WTC11 (cell line): Measurements from ENCODE around the gene HEATR5A. TPM values are rescaled to one million over a fixed set of nuclear protein-coding genes. Genes with fewer than 3 reads are reported as not detected.

Experiments
- ATAC-seq: fragments of 200-7000 bp; cut with Tn5 transposase; 2 replicates; pipeline ENCODE4 v1.10.0; 2021; ENCODE audit warnings: mild to moderate bottlenecking, moderate library complexity
- CTCF ChIA-PET: fragments of 300-600 bp; sonication (Branson Sonifier 250); formaldehyde crosslinking; loops from one replicate; lab custom pipeline; 2021; ENCODE audit warnings: antibody characterized with exemption; lab: Charles Lee
- POLR2A ChIA-PET: fragments of 350-600 bp; sonication (Branson Sonifier 250); formaldehyde crosslinking; loops from one replicate; lab custom pipeline; 2021; ENCODE audit warnings: antibody characterized with exemption; lab: Charles Lee
- DNase-seq: peaks from one replicate; pipeline ENCODE4 v3.0.0; 2021; ENCODE audit warnings: low spot score
- H3K27ac Mint-ChIP-seq: 2 replicates; pipeline ENCODE4 v1.8.0; 2021; ENCODE audit warnings: mixed read lengths
- H3K27me3 Mint-ChIP-seq: 2 replicates; pipeline ENCODE4 v1.8.0; 2021; ENCODE audit warnings: low read depth, mild to moderate bottlenecking, moderate library complexity, mixed read lengths
- H3K36me3 Mint-ChIP-seq: 2 replicates; pipeline ENCODE4 v1.8.0; 2021; ENCODE audit warnings: mixed read lengths
- H3K4me1 Mint-ChIP-seq: 2 replicates; pipeline ENCODE4 v1.8.0; 2022; ENCODE audit warnings: mixed read lengths
- H3K4me3 Mint-ChIP-seq: 2 replicates; pipeline ENCODE4 v1.8.0; 2021; ENCODE audit warnings: mild to moderate bottlenecking, moderate library complexity, mixed read lengths
- H3K9me3 Mint-ChIP-seq: 2 replicates; pipeline ENCODE4 v1.8.0; 2021; ENCODE audit warnings: mixed read lengths
- ELF4 ChIP-seq: sonication (generic); formaldehyde crosslinking; IDR thresholded peaks from 2 replicates; pipeline ENCODE4 v1.8.1; 2022; ENCODE audit warnings: low read depth, mild to moderate bottlenecking, moderate library complexity, missing genetic modification reagents
- ETV6 ChIP-seq: sonication (generic); formaldehyde crosslinking; IDR thresholded peaks from 2 replicates; pipeline ENCODE4 v1.8.1; 2022; ENCODE audit warnings: mild to moderate bottlenecking, missing genetic modification reagents
- FOXK1 ChIP-seq: sonication (generic); formaldehyde crosslinking; IDR thresholded peaks from 2 replicates; pipeline ENCODE4 v1.8.0; 2022; ENCODE audit warnings: mild to moderate bottlenecking, moderate library complexity, missing genetic modification reagents
- GTF2I ChIP-seq: fragments of 250-450 bp; sonication (Bioruptor Pico); conservative IDR thresholded peaks from 2 replicates; pipeline ENCODE4 v1.4.0; 2021; ENCODE audit warnings: mild to moderate bottlenecking
- NFATC4 ChIP-seq: fragments of 250-450 bp; sonication (Bioruptor Pico); IDR thresholded peaks from 2 replicates; pipeline ENCODE4 v1.9.0; 2021; ENCODE audit warnings: mild to moderate bottlenecking
- NFE2L1 ChIP-seq: sonication (generic); formaldehyde crosslinking; IDR thresholded peaks from 2 replicates; pipeline ENCODE4 v1.8.1; 2023; ENCODE audit warnings: missing genetic modification reagents
- NFYB ChIP-seq: sonication (generic); formaldehyde crosslinking; conservative IDR thresholded peaks from 2 replicates; pipeline ENCODE4 v1.8.0; 2022; ENCODE audit warnings: low read depth, missing genetic modification reagents
- NR2C2 ChIP-seq: sonication (generic); formaldehyde crosslinking; IDR thresholded peaks from 2 replicates; pipeline ENCODE4 v1.8.0; 2022; ENCODE audit warnings: mild to moderate bottlenecking, missing genetic modification reagents
- OVOL2 ChIP-seq: fragments of 250-450 bp; sonication (Bioruptor Pico); IDR thresholded peaks from 2 replicates; pipeline ENCODE4 v1.9.0; 2021; ENCODE audit warnings: mild to moderate bottlenecking, borderline replicate concordance
- SMAD4 ChIP-seq: sonication (generic); formaldehyde crosslinking; IDR thresholded peaks from 2 replicates; pipeline ENCODE4 v1.8.0; 2022; ENCODE audit warnings: mild to moderate bottlenecking, missing genetic modification reagents
- TEAD1 ChIP-seq: sonication (generic); formaldehyde crosslinking; IDR thresholded peaks from 2 replicates; pipeline ENCODE4 v1.8.0; 2022; ENCODE audit warnings: mild to moderate bottlenecking, missing genetic modification reagents
- ZBTB21 ChIP-seq: sonication (generic); formaldehyde crosslinking; IDR thresholded peaks from 2 replicates; pipeline ENCODE4 v1.8.1; 2023; ENCODE audit warnings: mild to moderate bottlenecking, missing genetic modification reagents, borderline replicate concordance
- ZBTB43 ChIP-seq: sonication (generic); formaldehyde crosslinking; IDR thresholded peaks from 2 replicates; pipeline ENCODE4 v1.8.1; 2023; ENCODE audit warnings: mild to moderate bottlenecking, missing genetic modification reagents
- ZNF121 ChIP-seq: sonication (generic); formaldehyde crosslinking; IDR thresholded peaks from 2 replicates; pipeline ENCODE4 v1.8.0; 2023; ENCODE audit warnings: missing genetic modification reagents
- ZNF281 ChIP-seq: sonication (generic); formaldehyde crosslinking; IDR thresholded peaks from 2 replicates; pipeline ENCODE4 v1.8.0; 2023; ENCODE audit warnings: mild to moderate bottlenecking, missing genetic modification reagents
- ZSCAN18 ChIP-seq: fragments of 250-450 bp; sonication (Bioruptor Pico); IDR thresholded peaks from 2 replicates; pipeline ENCODE4 v2.1.2; 2022; ENCODE audit warnings: mild to moderate bottlenecking, moderate library complexity
- total RNA-seq: library from RNA; stranded (reverse); gene quantifications from 3 replicates; pipeline ENCODE4 v1.2.3, GENCODE V29; 2021
- TF ChIP-seq, protein P1 (sequence below): sonication (generic); formaldehyde crosslinking; IDR thresholded peaks from 2 replicates; pipeline ENCODE4 v1.8.0; 2022; ENCODE audit warnings: mild to moderate bottlenecking, missing genetic modification reagents
- TF ChIP-seq, protein P2 (sequence below): sonication (generic); formaldehyde crosslinking; IDR thresholded peaks from 2 replicates; pipeline ENCODE4 v1.8.1; 2022; ENCODE audit warnings: missing genetic modification reagents, borderline replicate concordance
- TF ChIP-seq, protein P3 (sequence below): sonication (generic); formaldehyde crosslinking; IDR thresholded peaks from 2 replicates; pipeline ENCODE4 v1.8.0; 2023; ENCODE audit warnings: missing genetic modification reagents, mild to moderate bottlenecking, borderline replicate concordance

HEATR5A gene
- total RNA-seq, 1 experiment from 2014 or later = 36.2 TPM

DNA sequence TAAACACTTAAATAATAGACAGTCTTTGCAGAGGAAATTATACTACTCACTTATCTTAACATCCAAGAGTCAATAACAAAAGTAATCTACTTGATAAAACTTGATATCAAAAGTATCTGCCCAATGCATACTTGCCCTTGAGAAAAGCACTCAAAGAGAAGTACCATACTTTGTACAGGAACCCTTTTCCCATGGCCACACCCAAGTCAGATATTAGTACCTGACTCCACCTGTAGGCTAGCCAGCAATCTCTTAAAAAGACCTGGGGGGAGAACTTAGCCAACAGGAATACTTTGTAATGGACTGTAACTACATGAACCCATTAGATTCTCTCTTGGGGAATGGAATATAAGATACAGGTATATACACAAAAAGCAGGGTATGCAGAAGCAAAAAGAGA lies 113.2 kb downstream of the HEATR5A start:
- ATAC-seq (no peak), DNase-seq (no peak)
- Mint-ChIP-seq H3K27me3 (no peaks in the 10 kb centered on the region), H3K27ac (0 out of 2 replicates have a peak overlapping the region, but pooled peaks have one; percentile 32), H3K4me3 (no peak overlapping the region), H3K36me3 (peaks cover 28% of the 10 kb centered on the region), H3K4me1 (no peaks in the 10 kb centered on the region), H3K9me3 (no peaks in the 10 kb centered on the region)
- ChIA-PET POLR2A (no interaction called here), CTCF (no interaction called here)
- TF ChIP-seq GTF2I (CRISPR knock-in tag) = no peak
- TF ChIP-seq NR2C2 (CRISPR knock-in tag) = no peak
- TF ChIP-seq NFE2L1 (CRISPR knock-in tag) = no peak
- no peak for TF ChIP-seq ZBTB21
- TF ChIP-seq FOXK1 = no peak
- TF ChIP-seq ETV6 (CRISPR knock-in tag) = no peak
- TF ChIP-seq, protein P1, sequence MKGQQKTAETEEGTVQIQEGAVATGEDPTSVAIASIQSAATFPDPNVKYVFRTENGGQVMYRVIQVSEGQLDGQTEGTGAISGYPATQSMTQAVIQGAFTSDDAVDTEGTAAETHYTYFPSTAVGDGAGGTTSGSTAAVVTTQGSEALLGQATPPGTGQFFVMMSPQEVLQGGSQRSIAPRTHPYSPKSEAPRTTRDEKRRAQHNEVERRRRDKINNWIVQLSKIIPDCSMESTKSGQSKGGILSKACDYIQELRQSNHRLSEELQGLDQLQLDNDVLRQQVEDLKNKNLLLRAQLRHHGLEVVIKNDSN (CRISPR knock-in tag) = no peak
- TF ChIP-seq OVOL2 (CRISPR knock-in tag) = no peak
- no peak for TF ChIP-seq TEAD1 (CRISPR knock-in tag)

DNA sequence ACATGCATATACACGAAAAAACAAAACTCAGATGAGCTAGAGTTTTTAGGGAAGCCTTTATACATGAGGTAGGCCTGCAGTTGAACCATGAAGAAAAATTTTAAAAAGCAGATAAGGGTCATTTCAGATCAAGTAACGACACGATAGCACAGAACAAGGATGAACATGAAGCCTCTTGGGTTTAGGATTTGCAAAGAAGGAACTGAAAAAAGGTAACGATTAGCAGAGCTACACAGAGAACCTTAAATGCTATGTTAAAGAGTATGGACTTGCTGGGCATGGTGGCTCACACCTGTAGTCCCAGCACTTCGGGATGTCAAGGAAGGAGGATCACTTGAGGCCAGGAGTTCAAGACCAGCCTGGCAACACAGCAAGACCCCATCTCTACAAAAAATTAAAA lies 116.7 kb downstream of the HEATR5A start:
- H3K36me3 Mint-ChIP-seq = peaks cover 19% of the 10 kb centered on the region
- peak overlapping the region; percentile 35; the same call in 1 of the 2 replicates for H3K27ac Mint-ChIP-seq
- H3K4me1 Mint-ChIP-seq = peaks cover 8% of the 10 kb centered on the region; the same call in 1 of the 2 replicates
- DNase-seq = no peak
- H3K4me3 Mint-ChIP-seq = no peak overlapping the region
- POLR2A ChIA-PET = no interaction called here
- TF ChIP-seq ZBTB43 (CRISPR knock-in tag) (no peak), ZSCAN18 (CRISPR knock-in tag) (no peak)
- TF ChIP-seq, protein P2, sequence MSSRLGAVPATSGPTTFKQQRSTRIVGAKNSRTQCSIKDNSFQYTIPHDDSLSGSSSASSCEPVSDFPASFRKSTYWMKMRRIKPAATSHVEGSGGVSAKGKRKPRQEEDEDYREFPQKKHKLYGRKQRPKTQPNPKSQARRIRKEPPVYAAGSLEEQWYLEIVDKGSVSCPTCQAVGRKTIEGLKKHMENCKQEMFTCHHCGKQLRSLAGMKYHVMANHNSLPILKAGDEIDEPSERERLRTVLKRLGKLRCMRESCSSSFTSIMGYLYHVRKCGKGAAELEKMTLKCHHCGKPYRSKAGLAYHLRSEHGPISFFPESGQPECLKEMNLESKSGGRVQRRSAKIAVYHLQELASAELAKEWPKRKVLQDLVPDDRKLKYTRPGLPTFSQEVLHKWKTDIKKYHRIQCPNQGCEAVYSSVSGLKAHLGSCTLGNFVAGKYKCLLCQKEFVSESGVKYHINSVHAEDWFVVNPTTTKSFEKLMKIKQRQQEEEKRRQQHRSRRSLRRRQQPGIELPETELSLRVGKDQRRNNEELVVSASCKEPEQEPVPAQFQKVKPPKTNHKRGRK = no peak
- TF ChIP-seq, all 79 proteins: peak for 0
- Mint-ChIP-seq H3K9me3 (no peaks in the 10 kb centered on the region), H3K27me3 (no peaks in the 10 kb centered on the region)
- no peak for ATAC-seq
- CTCF ChIA-PET = interaction anchor here (0.6 kb wide), 1 partner anchor 14 kb away, joined by 3 read pairs; no protein-coding TSS in a partner anchor

- no peaks in the 10 kb centered on the region for H3K27me3 Mint-ChIP-seq
- H3K27ac Mint-ChIP-seq = no peak overlapping the region
- ChIA-PET POLR2A (no interaction called here), CTCF (interaction anchor here (0.5 to 1.9 kb wide), 8 partner anchors 10 to 142 kb away, joined by 3 to 12 read pairs (median 3); partner anchors contain the start of gene HECTD1)
- no peak overlapping the region for H3K4me3 Mint-ChIP-seq
- no peaks in the 10 kb centered on the region for H3K9me3 Mint-ChIP-seq
- DNase-seq (no peak), ATAC-seq (no peak)
- H3K36me3 Mint-ChIP-seq = peaks cover 19% of the 10 kb centered on the region
- H3K4me1 Mint-ChIP-seq = peaks cover 11% of the 10 kb centered on the region
- TF ChIP-seq ZNF281 (CRISPR knock-in tag) = no peak
- no peak for TF ChIP-seq SMAD4 (CRISPR knock-in tag)
- TF ChIP-seq, protein P3, sequence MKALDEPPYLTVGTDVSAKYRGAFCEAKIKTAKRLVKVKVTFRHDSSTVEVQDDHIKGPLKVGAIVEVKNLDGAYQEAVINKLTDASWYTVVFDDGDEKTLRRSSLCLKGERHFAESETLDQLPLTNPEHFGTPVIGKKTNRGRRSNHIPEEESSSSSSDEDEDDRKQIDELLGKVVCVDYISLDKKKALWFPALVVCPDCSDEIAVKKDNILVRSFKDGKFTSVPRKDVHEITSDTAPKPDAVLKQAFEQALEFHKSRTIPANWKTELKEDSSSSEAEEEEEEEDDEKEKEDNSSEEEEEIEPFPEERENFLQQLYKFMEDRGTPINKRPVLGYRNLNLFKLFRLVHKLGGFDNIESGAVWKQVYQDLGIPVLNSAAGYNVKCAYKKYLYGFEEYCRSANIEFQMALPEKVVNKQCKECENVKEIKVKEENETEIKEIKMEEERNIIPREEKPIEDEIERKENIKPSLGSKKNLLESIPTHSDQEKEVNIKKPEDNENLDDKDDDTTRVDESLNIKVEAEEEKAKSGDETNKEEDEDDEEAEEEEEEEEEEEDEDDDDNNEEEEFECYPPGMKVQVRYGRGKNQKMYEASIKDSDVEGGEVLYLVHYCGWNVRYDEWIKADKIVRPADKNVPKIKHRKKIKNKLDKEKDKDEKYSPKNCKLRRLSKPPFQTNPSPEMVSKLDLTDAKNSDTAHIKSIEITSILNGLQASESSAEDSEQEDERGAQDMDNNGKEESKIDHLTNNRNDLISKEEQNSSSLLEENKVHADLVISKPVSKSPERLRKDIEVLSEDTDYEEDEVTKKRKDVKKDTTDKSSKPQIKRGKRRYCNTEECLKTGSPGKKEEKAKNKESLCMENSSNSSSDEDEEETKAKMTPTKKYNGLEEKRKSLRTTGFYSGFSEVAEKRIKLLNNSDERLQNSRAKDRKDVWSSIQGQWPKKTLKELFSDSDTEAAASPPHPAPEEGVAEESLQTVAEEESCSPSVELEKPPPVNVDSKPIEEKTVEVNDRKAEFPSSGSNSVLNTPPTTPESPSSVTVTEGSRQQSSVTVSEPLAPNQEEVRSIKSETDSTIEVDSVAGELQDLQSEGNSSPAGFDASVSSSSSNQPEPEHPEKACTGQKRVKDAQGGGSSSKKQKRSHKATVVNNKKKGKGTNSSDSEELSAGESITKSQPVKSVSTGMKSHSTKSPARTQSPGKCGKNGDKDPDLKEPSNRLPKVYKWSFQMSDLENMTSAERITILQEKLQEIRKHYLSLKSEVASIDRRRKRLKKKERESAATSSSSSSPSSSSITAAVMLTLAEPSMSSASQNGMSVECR (CRISPR knock-in tag) = no peak
- no peak for TF ChIP-seq ZNF121
- TF ChIP-seq NFATC4 (CRISPR knock-in tag) = no peak
- TF ChIP-seq, protein P2 = no peak
- TF ChIP-seq NFYB (CRISPR knock-in tag) = no peak
- no peak for TF ChIP-seq ELF4 (CRISPR knock-in tag)
These were observed 119.5 kb downstream of the HEATR5A start for GRCh38 chr14:31300883-31301282.
